H9 (cell line): ENCODE data around the gene ACACB. TPM values are rescaled to one million over a fixed set of nuclear protein-coding genes. Genes with fewer than 3 reads are reported as not detected.

Experiments
- DNase-seq: peaks from one replicate; pipeline ENCODE4 v3.0.0-alpha.2; 2017
- H2AFZ ChIP-seq: one replicate; pipeline ENCODE4 v1.6.1; 2013; ENCODE audit warnings: mild to moderate bottlenecking, low read length, control low read depth, moderate library complexity
- H2AK5ac ChIP-seq: 2 replicates; pipeline ENCODE4 v1.6.1; 2013; ENCODE audit warnings: low read length, control low read depth, mixed read lengths; ENCODE audit not compliant: insufficient read length
- H2BK120ac ChIP-seq: one replicate; pipeline ENCODE4 v1.6.1; 2013; ENCODE audit warnings: low read depth, mild to moderate bottlenecking, low read length, control low read depth, inconsistent platforms; ENCODE audit not compliant: poor library complexity, severe bottlenecking
- H2BK12ac ChIP-seq: 2 replicates; pipeline ENCODE4 v1.6.1; 2013; ENCODE audit warnings: low read length, control low read depth, mixed read lengths, low read depth; ENCODE audit not compliant: insufficient read length
- H2BK15ac ChIP-seq: 2 replicates; pipeline ENCODE4 v1.6.1; 2013; ENCODE audit warnings: low read depth, low read length, control low read depth
- H2BK20ac ChIP-seq: one replicate; pipeline ENCODE4 v1.6.1; 2013; ENCODE audit warnings: low read depth, mild to moderate bottlenecking, low read length, control low read depth, inconsistent platforms; ENCODE audit not compliant: poor library complexity, severe bottlenecking
- H2BK5ac ChIP-seq: 2 replicates; pipeline ENCODE4 v1.6.1; 2013; ENCODE audit warnings: low read length, control low read depth, mixed read lengths; ENCODE audit not compliant: insufficient read length
- H3K14ac ChIP-seq: 2 replicates; pipeline ENCODE4 v1.6.1; 2013; ENCODE audit warnings: low read length, control low read depth; ENCODE audit not compliant: insufficient read depth
- H3K18ac ChIP-seq: 2 replicates; pipeline ENCODE4 v1.6.1; 2013; ENCODE audit warnings: low read depth, mild to moderate bottlenecking, mixed read lengths, low read length, control low read depth; ENCODE audit not compliant: insufficient read length
- H3K23ac ChIP-seq: 2 replicates; pipeline ENCODE4 v1.6.1; 2013; ENCODE audit warnings: low read length, control low read depth, mixed read lengths, low read depth; ENCODE audit not compliant: insufficient read length
- H3K23me2 ChIP-seq: 2 replicates; pipeline ENCODE4 v1.6.1; 2013; ENCODE audit warnings: low read depth, mild to moderate bottlenecking, mixed read lengths, low read length, control low read depth; ENCODE audit not compliant: insufficient read length, poor library complexity, severe bottlenecking
- H3K27ac ChIP-seq: 2 replicates; pipeline ENCODE4 v1.5.1; 2013; ENCODE audit warnings: low read length, control low read depth, mixed read lengths, low read depth; ENCODE audit not compliant: insufficient read length
- H3K27me3 ChIP-seq: 2 replicates; pipeline ENCODE4 v1.6.1; 2013; ENCODE audit warnings: low read length, control low read depth, inconsistent platforms; ENCODE audit not compliant: insufficient read depth
- H3K4ac ChIP-seq: 2 replicates; pipeline ENCODE4 v1.6.1; 2013; ENCODE audit warnings: low read depth, mild to moderate bottlenecking, control low read depth, inconsistent platforms, low read length, moderate library complexity
- H3K4me1 ChIP-seq: 2 replicates; pipeline ENCODE4 v1.6.1; 2013; ENCODE audit warnings: low read length, control low read depth, inconsistent platforms; ENCODE audit not compliant: insufficient read depth
- H3K4me2 ChIP-seq: 2 replicates; pipeline ENCODE4 v1.6.1; 2013; ENCODE audit warnings: low read length, control low read depth, mixed read lengths; ENCODE audit not compliant: insufficient read length, insufficient read depth
- H3K56ac ChIP-seq: 2 replicates; pipeline ENCODE4 v1.6.1; 2013; ENCODE audit warnings: low read depth, mild to moderate bottlenecking, mixed read lengths, low read length, control low read depth; ENCODE audit not compliant: insufficient read length
- H3K79me1 ChIP-seq: 2 replicates; pipeline ENCODE4 v1.6.1; 2013; ENCODE audit warnings: low read depth, mild to moderate bottlenecking, moderate library complexity, low read length, control low read depth, inconsistent platforms; ENCODE audit not compliant: insufficient read depth, poor library complexity, severe bottlenecking
- H3K79me2 ChIP-seq: 2 replicates; pipeline ENCODE4 v1.6.1; 2013; ENCODE audit warnings: low read length, control low read depth, inconsistent platforms; ENCODE audit not compliant: insufficient read depth
- H3K9ac ChIP-seq: 2 replicates; pipeline ENCODE4 v1.6.1; 2013; ENCODE audit warnings: low read length, control low read depth, mixed read lengths; ENCODE audit not compliant: insufficient read length; ENCODE audit errors: extremely low read depth
- H3K9me3 ChIP-seq: one replicate; pipeline ENCODE4 v1.6.1; 2013; ENCODE audit warnings: low read depth, low read length, inconsistent platforms; ENCODE audit not compliant: control insufficient read depth
- H3T11ph ChIP-seq: one replicate; pipeline ENCODE4 v1.6.1; 2013; ENCODE audit warnings: mild to moderate bottlenecking, low read length, control low read depth, inconsistent platforms
- H4K20me1 ChIP-seq: one replicate; pipeline ENCODE4 v1.6.1; 2013; ENCODE audit not compliant: control insufficient read depth, insufficient read length, insufficient read depth
- H4K5ac ChIP-seq: 2 replicates; pipeline ENCODE4 v1.6.1; 2013; ENCODE audit warnings: low read depth, mild to moderate bottlenecking, mixed read lengths, low read length, control low read depth; ENCODE audit not compliant: insufficient read length
- H4K8ac ChIP-seq: replicated peaks from 2 replicates; pipeline ENCODE4 v1.6.1; 2013; ENCODE audit warnings: low read length, control low read depth, mixed read lengths, low read depth; ENCODE audit not compliant: insufficient read length
- H4K91ac ChIP-seq: 2 replicates; pipeline ENCODE4 v1.6.1; 2013; ENCODE audit warnings: low read depth, mild to moderate bottlenecking, moderate library complexity, mixed read lengths, low read length, control low read depth; ENCODE audit not compliant: insufficient read length
- H3K27ac Mint-ChIP-seq, 3 experiments: 2 replicates in 2 of 3; 3 replicates in 1 of 3; pipeline ENCODE4 v1.8.0; 2020 to 2021; ENCODE audit warnings: mixed read lengths in 3 of 3, mild to moderate bottlenecking in 1 of 3, moderate library complexity in 1 of 3
- H3K27me3 Mint-ChIP-seq: 2 replicates; pipeline ENCODE4 v1.8.0; 2021; ENCODE audit warnings: low read depth, mild to moderate bottlenecking, moderate library complexity, mixed read lengths
- H3K36me3 Mint-ChIP-seq, 3 experiments: 2 replicates in 2 of 3; 3 replicates in 1 of 3; pipeline ENCODE4 v1.8.0; 2020 to 2021; ENCODE audit warnings: low read depth in 3 of 3, mixed read lengths in 3 of 3; ENCODE audit not compliant: insufficient read depth in 1 of 3
- H3K4me1 Mint-ChIP-seq, 2 experiments: 2 replicates each; pipeline ENCODE4 v1.8.0; 2020; ENCODE audit warnings: mixed read lengths in 2 of 2
- H3K4me3 Mint-ChIP-seq, 2 experiments: 2 replicates in 1 of 2; 3 replicates in 1 of 2; pipeline ENCODE4 v1.8.0; 2020 to 2021; ENCODE audit warnings: mild to moderate bottlenecking in 2 of 2, mixed read lengths in 2 of 2, moderate library complexity in 1 of 2
- H3K9me3 Mint-ChIP-seq, 2 experiments: 2 replicates in 1 of 2; 3 replicates in 1 of 2; pipeline ENCODE4 v1.8.0; 2020; ENCODE audit warnings: mild to moderate bottlenecking in 2 of 2, mixed read lengths in 2 of 2, moderate library complexity in 1 of 2
- WGBS: extraction: QIAGEN DNeasy Blood & Tissue Kit; methylation state at CpG from one replicate; pipeline ENCODE4 v1.1.7; 2013; ENCODE audit warnings: missing lambda C conversion rate, low lambda C conversion rate, mixed read lengths; ENCODE audit not compliant: insufficient read length; ENCODE audit errors: extremely low coverage; 5-methylcytosine and 5-hydroxymethylcytosine counted together
- long read RNA-seq: library from polyadenylated mRNA; unstranded; transcript quantifications from one replicate; pipeline ENCODE4 v2.0.0, GENCODE V29; 2020
- total RNA-seq: library from RNA; stranded (reverse); gene quantifications from 2 replicates; pipeline ENCODE4 v1.2.1, GENCODE V29; 2021
- TF ChIP-seq, protein P1 (sequence below): fragments of 200-600 bp; sonication (generic); conservative IDR thresholded peaks from 3 replicates; pipeline ENCODE4 v1.8.0; 2021; ENCODE audit warnings: antibody characterized with exemption, mild to moderate bottlenecking

Gene ACACB
- total RNA-seq, result 14.2 and 17.3 TPM in 2 replicates
- long read RNA-seq, partial matches to known transcripts, result 1 of 13 reads
- long read RNA-seq, other reads (novel, unspliced or antisense), result 8 of 13 reads

DNA sequence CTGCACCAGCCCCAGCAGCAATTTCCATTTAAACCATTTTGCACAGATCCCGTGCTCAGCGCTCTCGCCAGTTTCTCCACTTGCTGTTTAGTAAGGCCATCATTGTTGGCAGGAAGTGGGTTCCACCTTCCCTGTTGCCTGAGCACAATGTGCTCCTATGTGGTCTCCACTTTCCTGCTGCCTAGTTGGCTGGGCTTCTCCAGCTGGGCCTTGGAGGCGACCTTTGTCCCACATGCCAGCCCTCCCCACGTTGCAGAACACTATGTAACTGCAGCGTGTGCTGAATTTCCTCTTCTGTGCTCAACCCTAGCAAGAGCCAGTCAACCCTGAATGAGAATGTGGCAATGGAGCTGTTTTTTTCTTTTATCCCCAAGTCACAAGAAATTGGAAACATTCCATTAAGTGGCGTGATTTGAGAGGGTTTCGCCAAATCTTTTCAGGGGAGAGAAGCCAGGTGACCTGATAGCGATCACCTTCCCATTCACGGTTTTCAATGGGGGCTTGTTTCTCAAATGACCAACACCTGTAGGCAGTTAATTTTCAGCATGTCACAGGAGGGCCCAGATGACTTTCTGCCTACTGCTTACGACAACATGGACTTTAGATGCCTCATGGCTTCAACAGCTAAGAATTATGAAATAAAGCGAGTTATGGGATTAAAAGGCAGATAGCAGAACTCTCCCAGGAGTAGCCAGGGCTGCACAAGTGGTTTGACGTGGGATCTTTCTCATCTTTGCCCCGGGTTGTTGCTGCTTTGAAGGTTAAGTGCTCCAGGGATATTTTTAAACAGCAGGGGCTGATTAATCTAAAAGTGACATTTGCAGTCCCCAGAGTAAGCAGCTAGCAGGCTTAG is at the start of gene ACACB:
TSS of gene ACACB (plus strand) at position 830 of the 853 bp plus-strand sequence. CDS start 22,819 bp downstream, outside the sequence.
- H3T11ph ChIP-seq, result no peak within 1 kb of the TSS
- no peak within 1 kb of the TSS for H3K27ac ChIP-seq
- no peak within 1 kb of the TSS for H4K8ac ChIP-seq
- no peaks in the 10 kb centered on the region for H4K20me1 ChIP-seq
- Mint-ChIP-seq H3K4me1 (peaks cover 17 to 20% of the 10 kb centered on the region in 2 experiments), H3K27me3 (no peaks in the 10 kb centered on the region), H3K4me3 (no peak within 1 kb of the TSS), H3K27ac (peak within 1 kb of the TSS; percentile 20 to 85 (median 26); a peak in 3 of 7 replicates), H3K36me3 (peaks cover 0 to 4% (median 0%) of the 10 kb centered on the region in 3 experiments; a peak in 2 of 7 replicates), H3K9me3 (no peaks in the 10 kb centered on the region)
- no peak within 1 kb of the TSS for H2BK120ac ChIP-seq
- H3K79me1 ChIP-seq, result no peaks in the 10 kb centered on the region
- no peak for DNase-seq
- H3K4me1 ChIP-seq, result peaks cover 6% of the 10 kb centered on the region; the same call in 1 of the 2 replicates
- H3K4me2 ChIP-seq, result no peak within 1 kb of the TSS
- TF ChIP-seq, protein P1, sequence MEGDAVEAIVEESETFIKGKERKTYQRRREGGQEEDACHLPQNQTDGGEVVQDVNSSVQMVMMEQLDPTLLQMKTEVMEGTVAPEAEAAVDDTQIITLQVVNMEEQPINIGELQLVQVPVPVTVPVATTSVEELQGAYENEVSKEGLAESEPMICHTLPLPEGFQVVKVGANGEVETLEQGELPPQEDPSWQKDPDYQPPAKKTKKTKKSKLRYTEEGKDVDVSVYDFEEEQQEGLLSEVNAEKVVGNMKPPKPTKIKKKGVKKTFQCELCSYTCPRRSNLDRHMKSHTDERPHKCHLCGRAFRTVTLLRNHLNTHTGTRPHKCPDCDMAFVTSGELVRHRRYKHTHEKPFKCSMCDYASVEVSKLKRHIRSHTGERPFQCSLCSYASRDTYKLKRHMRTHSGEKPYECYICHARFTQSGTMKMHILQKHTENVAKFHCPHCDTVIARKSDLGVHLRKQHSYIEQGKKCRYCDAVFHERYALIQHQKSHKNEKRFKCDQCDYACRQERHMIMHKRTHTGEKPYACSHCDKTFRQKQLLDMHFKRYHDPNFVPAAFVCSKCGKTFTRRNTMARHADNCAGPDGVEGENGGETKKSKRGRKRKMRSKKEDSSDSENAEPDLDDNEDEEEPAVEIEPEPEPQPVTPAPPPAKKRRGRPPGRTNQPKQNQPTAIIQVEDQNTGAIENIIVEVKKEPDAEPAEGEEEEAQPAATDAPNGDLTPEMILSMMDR, result no peak
- no peak within 1 kb of the TSS for H2BK20ac ChIP-seq
- H3K27me3 ChIP-seq, result no peaks in the 10 kb centered on the region
- H3K23me2 ChIP-seq, result peaks cover 3% of the 10 kb centered on the region
- H2BK5ac ChIP-seq, result no peak within 1 kb of the TSS
- H2AFZ ChIP-seq, result no peak within 1 kb of the TSS
- H4K91ac ChIP-seq, result no peak within 1 kb of the TSS
- peak within 1 kb of the TSS; percentile 32; the same call in 1 of the 2 replicates for H3K14ac ChIP-seq
- H3K9ac ChIP-seq, result no peak within 1 kb of the TSS
- H3K4ac ChIP-seq, result no peak within 1 kb of the TSS
- no peak within 1 kb of the TSS for H2AK5ac ChIP-seq
- H4K5ac ChIP-seq, result no peak within 1 kb of the TSS
- H3K56ac ChIP-seq, result no peak within 1 kb of the TSS
- no peaks in the 10 kb centered on the region for H3K9me3 ChIP-seq
- WGBS, result no CpG with 5 or more reads among the region's 14 CpGs
- H3K18ac ChIP-seq, result no peak within 1 kb of the TSS
- H3K79me2 ChIP-seq, result no peaks in the 10 kb centered on the region
- no peak within 1 kb of the TSS for H2BK15ac ChIP-seq
- H2BK12ac ChIP-seq, result no peak within 1 kb of the TSS
- no peak within 1 kb of the TSS for H3K23ac ChIP-seq
